ENCODE results near the gene LTBP4.

Gene LTBP4

DNA sequence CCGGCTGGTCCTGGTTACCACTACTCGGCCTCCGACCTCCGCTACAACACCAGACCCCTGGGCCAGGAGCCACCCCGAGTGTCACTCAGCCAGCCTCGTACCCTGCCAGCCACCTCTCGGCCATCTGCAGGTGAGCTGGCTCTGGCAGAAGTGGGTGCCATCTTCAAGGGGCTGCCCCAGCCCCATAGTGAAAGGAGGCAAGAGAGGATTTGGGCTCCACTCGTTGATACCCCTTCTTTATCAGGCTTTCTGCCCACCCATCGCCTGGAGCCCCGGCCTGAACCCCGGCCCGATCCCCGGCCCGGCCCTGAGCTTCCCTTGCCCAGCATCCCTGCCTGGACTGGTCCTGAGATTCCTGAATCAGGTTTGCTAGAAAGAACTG is 7.1 kb downstream of the LTBP4 start:
- Histone ChIP-seq H2BK12ac (ENCODE audit: low read length in 2 of 2) (no peak overlapping the region), H3K4me3 (ENCODE audit: insufficient read depth in 1 of 2, low read depth in 1 of 2, low read length in 2 of 2) (no peak overlapping the region), H3K4me2 (ENCODE audit: low read length, poor library complexity, severe bottlenecking) (no peak overlapping the region), H4K91ac (ENCODE audit: low read length) (no peak overlapping the region), H3K18ac (ENCODE audit: low read depth in 1 of 2, low read length in 2 of 2) (no peak overlapping the region), H3K23ac (ENCODE audit: low read length in 2 of 2) (no peak overlapping the region), H3K36me3 (ENCODE audit: control insufficient read depth in 1 of 2, insufficient read depth in 2 of 2, low read depth in 1 of 2, low read length in 2 of 2) (peaks cover 0 to 2% of the 10 kb centered on the region in 2 experiments), H3K27ac (ENCODE audit: low read length, poor library complexity, severe bottlenecking) (no peak overlapping the region), H2BK15ac (ENCODE audit: low read depth, poor library complexity, severe bottlenecking) (no peak overlapping the region), H4K8ac (ENCODE audit: low read length) (no peak overlapping the region), H2AFZ (ENCODE audit: low read depth, low read length) (no peak overlapping the region), H3K27me3 (ENCODE audit: control insufficient read depth in 1 of 2, insufficient read depth in 1 of 2, low read length in 2 of 2) (peaks cover 10 to 18% of the 10 kb centered on the region in 2 experiments), H3K9me3 (ENCODE audit: control insufficient read depth, low read length) (no peaks in the 10 kb centered on the region), H2BK120ac (ENCODE audit: low read depth, low read length) (no peak overlapping the region), H3K14ac (ENCODE audit: low read length in 2 of 2) (no peak overlapping the region), H3K4ac (ENCODE audit: low read depth in 1 of 2, low read length in 2 of 2) (no peak overlapping the region), H3K4me1 (ENCODE audit: control insufficient read depth, insufficient read depth, low read depth, low read length) (peaks cover 35% of the 10 kb centered on the region), H2AK5ac (ENCODE audit: low read length, severe bottlenecking) (no peak overlapping the region), H2BK5ac (ENCODE audit: low read depth, low read length, poor library complexity, severe bottlenecking) (no peak overlapping the region), H3K79me1 (replicated peaks; ENCODE audit: low read length, poor library complexity, severe bottlenecking) (no peaks in the 10 kb centered on the region), H3K9ac (ENCODE audit: low read length) (no peak overlapping the region)
- 91% methylated on average over 14 of the region's 14 CpGs for WGBS
- DNase-seq: no peak

DNA sequence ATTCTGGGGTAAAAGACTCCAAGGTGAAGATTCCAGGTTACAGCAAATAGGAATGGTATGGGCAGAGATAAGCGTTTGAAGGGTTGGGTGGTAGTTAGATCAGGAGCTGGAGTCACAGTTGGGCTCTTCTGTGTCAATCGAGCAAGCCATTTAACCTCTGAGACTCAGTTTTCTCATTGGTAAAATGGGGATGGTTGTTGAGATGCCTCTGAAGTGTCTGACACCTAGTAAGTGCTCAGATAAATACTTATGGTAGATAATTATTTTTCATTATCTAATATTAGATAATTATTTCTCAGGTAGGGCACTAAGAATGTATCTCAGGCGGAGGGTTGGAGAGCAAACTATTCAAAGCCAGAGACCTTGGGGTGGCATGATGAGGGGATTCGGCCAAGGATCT is 7.8 kb downstream of the LTBP4 start:
- no peak overlapping the region for H2AK5ac ChIP-seq (ENCODE audit: low read length, severe bottlenecking)
- H3K4ac ChIP-seq (ENCODE audit: low read depth in 1 of 2, low read length in 2 of 2): no peak overlapping the region
- no peaks in the 10 kb centered on the region for H3K79me1 ChIP-seq (replicated peaks; ENCODE audit: low read length, poor library complexity, severe bottlenecking)
- no peak overlapping the region for H3K18ac ChIP-seq (ENCODE audit: low read depth in 1 of 2, low read length in 2 of 2)
- no peak overlapping the region for H2AFZ ChIP-seq (ENCODE audit: low read depth, low read length)
- H2BK15ac ChIP-seq (ENCODE audit: low read depth, poor library complexity, severe bottlenecking): peak overlapping the region; percentile 63
- no peak overlapping the region for H4K8ac ChIP-seq (ENCODE audit: low read length)
- H3K9ac ChIP-seq (ENCODE audit: low read length): no peak overlapping the region
- H3K23ac ChIP-seq (ENCODE audit: low read length in 2 of 2): no peak overlapping the region
- peaks cover 0 to 2% of the 10 kb centered on the region in 2 experiments for H3K36me3 ChIP-seq (ENCODE audit: control insufficient read depth in 1 of 2, insufficient read depth in 2 of 2, low read depth in 1 of 2, low read length in 2 of 2)
- no peaks in the 10 kb centered on the region for H3K9me3 ChIP-seq (ENCODE audit: control insufficient read depth, low read length)
- DNase-seq: no peak
- no peak overlapping the region for H2BK120ac ChIP-seq (ENCODE audit: low read depth, low read length)
- H3K4me2 ChIP-seq (ENCODE audit: low read length, poor library complexity, severe bottlenecking): peak overlapping the region; percentile 46
- H3K4me3 ChIP-seq (ENCODE audit: insufficient read depth in 1 of 2, low read depth in 1 of 2, low read length in 2 of 2): no peak overlapping the region
- H3K14ac ChIP-seq (ENCODE audit: low read length in 2 of 2): no peak overlapping the region
- no peak overlapping the region for H2BK5ac ChIP-seq (ENCODE audit: low read depth, low read length, poor library complexity, severe bottlenecking)
- no peak overlapping the region for H2BK12ac ChIP-seq (ENCODE audit: low read length in 2 of 2)
- peaks cover 10 to 18% of the 10 kb centered on the region in 2 experiments for H3K27me3 ChIP-seq (ENCODE audit: control insufficient read depth in 1 of 2, insufficient read depth in 1 of 2, low read length in 2 of 2)
- H3K27ac ChIP-seq (ENCODE audit: low read length, poor library complexity, severe bottlenecking): no peak overlapping the region
- no peak overlapping the region for H4K91ac ChIP-seq (ENCODE audit: low read length)
- WGBS: 96% methylated on average over 4 of the region's 4 CpGs
- peaks cover 35% of the 10 kb centered on the region for H3K4me1 ChIP-seq (ENCODE audit: control insufficient read depth, insufficient read depth, low read depth, low read length)

GRCh38 chr19:40609561-40610395 is 8.6 kb downstream of the LTBP4 start:
- Histone ChIP-seq H3K18ac (ENCODE audit: low read depth in 1 of 2, low read length in 2 of 2) (peak overlapping the region; percentile 85 to 92), H2BK12ac (ENCODE audit: low read length in 2 of 2) (peak overlapping the region; percentile 69 to 93), H3K14ac (ENCODE audit: low read length in 2 of 2) (peak overlapping the region in 1 of 2 experiments; percentile 89), H2AFZ (ENCODE audit: low read depth, low read length) (peak overlapping the region; percentile 36), H2BK5ac (ENCODE audit: low read depth, low read length, poor library complexity, severe bottlenecking) (no peak overlapping the region), H4K8ac (ENCODE audit: low read length) (peak overlapping the region; percentile 88), H2BK15ac (ENCODE audit: low read depth, poor library complexity, severe bottlenecking) (peak overlapping the region; percentile 91), H3K9me3 (ENCODE audit: control insufficient read depth, low read length) (no peaks in the 10 kb centered on the region), H3K27ac (ENCODE audit: low read length, poor library complexity, severe bottlenecking) (no peak overlapping the region), H2AK5ac (ENCODE audit: low read length, severe bottlenecking) (no peak overlapping the region), H3K4me1 (ENCODE audit: control insufficient read depth, insufficient read depth, low read depth, low read length) (peaks cover 33% of the 10 kb centered on the region), H3K4me2 (ENCODE audit: low read length, poor library complexity, severe bottlenecking) (peak overlapping the region; percentile 46), H3K79me1 (replicated peaks; ENCODE audit: low read length, poor library complexity, severe bottlenecking) (no peaks in the 10 kb centered on the region), H3K4me3 (ENCODE audit: insufficient read depth in 1 of 2, low read depth in 1 of 2, low read length in 2 of 2) (peak overlapping the region; percentile 53 to 58), H2BK120ac (ENCODE audit: low read depth, low read length) (peak overlapping the region; percentile 94), H3K36me3 (ENCODE audit: control insufficient read depth in 1 of 2, insufficient read depth in 2 of 2, low read depth in 1 of 2, low read length in 2 of 2) (peaks cover 0 to 2% of the 10 kb centered on the region in 2 experiments), H3K23ac (ENCODE audit: low read length in 2 of 2) (peak overlapping the region in 1 of 2 experiments; percentile 37), H4K91ac (ENCODE audit: low read length) (peak overlapping the region; percentile 88), H3K4ac (ENCODE audit: low read depth in 1 of 2, low read length in 2 of 2) (peak overlapping the region; percentile 54 to 65), H3K27me3 (ENCODE audit: control insufficient read depth in 1 of 2, insufficient read depth in 1 of 2, low read length in 2 of 2) (peaks cover 10 to 15% of the 10 kb centered on the region in 2 experiments), H3K9ac (ENCODE audit: low read length) (no peak overlapping the region)
- WGBS: 11% methylated on average over 37 of the region's 50 CpGs
- DNase-seq: peak; percentile 76

- no peak overlapping the region for H3K27ac ChIP-seq (ENCODE audit: low read length, poor library complexity, severe bottlenecking)
- H3K79me1 ChIP-seq (replicated peaks; ENCODE audit: low read length, poor library complexity, severe bottlenecking): no peaks in the 10 kb centered on the region
- H3K4ac ChIP-seq (ENCODE audit: low read depth in 1 of 2, low read length in 2 of 2): peak overlapping the region; percentile 31 to 65
- H2BK12ac ChIP-seq (ENCODE audit: low read length in 2 of 2): peak overlapping the region; percentile 69 to 93
- peak overlapping the region; percentile 88 for H4K8ac ChIP-seq (ENCODE audit: low read length)
- 50% methylated on average over 29 of the region's 29 CpGs for WGBS
- H2BK15ac ChIP-seq (ENCODE audit: low read depth, poor library complexity, severe bottlenecking): peak overlapping the region; percentile 91
- DNase-seq: no peak
- H3K4me3 ChIP-seq (ENCODE audit: insufficient read depth in 1 of 2, low read depth in 1 of 2, low read length in 2 of 2): peak overlapping the region in 1 of 2 experiments; percentile 31
- no peaks in the 10 kb centered on the region for H3K9me3 ChIP-seq (ENCODE audit: control insufficient read depth, low read length)
- H3K18ac ChIP-seq (ENCODE audit: low read depth in 1 of 2, low read length in 2 of 2): peak overlapping the region; percentile 85 to 92
- peak overlapping the region; percentile 88 for H4K91ac ChIP-seq (ENCODE audit: low read length)
- H3K4me2 ChIP-seq (ENCODE audit: low read length, poor library complexity, severe bottlenecking): no peak overlapping the region
- peaks cover 0 to 2% of the 10 kb centered on the region in 2 experiments for H3K36me3 ChIP-seq (ENCODE audit: control insufficient read depth in 1 of 2, insufficient read depth in 2 of 2, low read depth in 1 of 2, low read length in 2 of 2)
- H3K14ac ChIP-seq (ENCODE audit: low read length in 2 of 2): peak overlapping the region in 1 of 2 experiments; percentile 83
- peaks cover 10 to 11% of the 10 kb centered on the region in 2 experiments for H3K27me3 ChIP-seq (ENCODE audit: control insufficient read depth in 1 of 2, insufficient read depth in 1 of 2, low read length in 2 of 2)
- H3K23ac ChIP-seq (ENCODE audit: low read length in 2 of 2): peak overlapping the region in 1 of 2 experiments; percentile 37
- H2BK5ac ChIP-seq (ENCODE audit: low read depth, low read length, poor library complexity, severe bottlenecking): no peak overlapping the region
- H3K4me1 ChIP-seq (ENCODE audit: control insufficient read depth, insufficient read depth, low read depth, low read length): peaks cover 28% of the 10 kb centered on the region
- H3K9ac ChIP-seq (ENCODE audit: low read length): no peak overlapping the region
- peak overlapping the region; percentile 94 for H2BK120ac ChIP-seq (ENCODE audit: low read depth, low read length)
- H2AFZ ChIP-seq (ENCODE audit: low read depth, low read length): peak overlapping the region; percentile 36
- no peak overlapping the region for H2AK5ac ChIP-seq (ENCODE audit: low read length, severe bottlenecking)
These were observed 9.4 kb downstream of the LTBP4 start for GRCh38 chr19:40610396-40611064.
